Esophagus muscularis mucosa (tissue), 4 donors: ENCODE data around the gene CSK. TPM values are rescaled to one million over a fixed set of nuclear protein-coding genes. Genes with fewer than 3 reads are reported as not detected.

Source experiments
- DNase-seq: peaks from one replicate; pipeline ENCODE4 v3.0.0-alpha.2; 2017; ENCODE audit errors: extremely low spot score
- H3K27ac ChIP-seq, 4 donors: fragments of 200-600 bp; sonication (generic); replicated peaks in 1 of 4; 1 replicate in 3 of 4; 2 replicates in 1 of 4; pipeline ENCODE4 v1.5.1; 2016 to 2019; ENCODE audit warnings: mild to moderate bottlenecking in 1 of 4
- H3K27me3 ChIP-seq, 4 donors: fragments of 200-600 bp; sonication (generic); one replicate each; pipeline versions ENCODE4 v1.5.1 to v1.6.0; 2016 to 2019
- H3K36me3 ChIP-seq, 4 donors: fragments of 200-600 bp; sonication (generic); one replicate each; pipeline ENCODE4 v1.5.1; 2016 to 2019
- H3K4me1 ChIP-seq, 4 donors: fragments of 200-600 bp; sonication (generic); one replicate each; pipeline ENCODE4 v1.5.1; 2016 to 2019
- H3K4me3 ChIP-seq, 4 donors: fragments of 200-600 bp; sonication (generic); 1 replicate in 2 of 4; 2 replicates in 2 of 4; pipeline ENCODE4 v1.5.1; 2016 to 2019; ENCODE audit warnings: mild to moderate bottlenecking in 4 of 4, moderate library complexity in 1 of 4
- H3K9me3 ChIP-seq, 4 donors: fragments of 200-600 bp; sonication (generic); 1 replicate in 3 of 4; 2 replicates in 1 of 4; pipeline ENCODE4 v1.5.1; 2016 to 2019
- CTCF ChIP-seq, 3 experiments: fragments of 200-600 bp in 2 of 3; fragments of 450-650 bp in 1 of 3; sonication (generic) in 2 of 3; IDR thresholded peaks; one replicate each; pipeline ENCODE4 v1.5.1; 2017 to 2019; ENCODE audit warnings: antibody characterized with exemption in 3 of 3, mild to moderate bottlenecking in 2 of 3, moderate library complexity in 1 of 3
- EP300 ChIP-seq: sonication (generic); formaldehyde crosslinking; IDR thresholded peaks from one replicate; pipeline ENCODE4 v1.6.1; 2017; ENCODE audit warnings: antibody characterized with exemption
- POLR2A ChIP-seq: fragments of 450-650 bp; IDR thresholded peaks from one replicate; pipeline ENCODE4 v1.6.1; 2017; ENCODE audit warnings: antibody characterized with exemption, moderate library complexity, mild to moderate bottlenecking, low read depth
- POLR2AphosphoS5 ChIP-seq, 2 donors: sonication (generic); formaldehyde crosslinking; IDR thresholded peaks; one replicate each; pipeline ENCODE4 v1.6.1; 2017; ENCODE audit warnings: antibody characterized with exemption in 2 of 2
- WGBS: methylation state at CpG from one replicate; pipeline ENCODE4 v1.1.5; 2018; 5-methylcytosine and 5-hydroxymethylcytosine counted together
- intact Hi-C: fragments of 100-400 bp; cut with DNase I; formaldehyde crosslinking; loops from one replicate; pipeline ENCODE4 v1.15.1; 2023
- total RNA-seq, 4 donors: library from RNA; depleted of rRNA; stranded (reverse); fragments of >200 nt; gene quantifications; one replicate each; pipeline versions ENCODE4 v1.1.0 to v1.2.1, GENCODE V29; 2016

The CSK gene
- total RNA-seq, 4 donors from 2014 or later, result 14.0 to 28.7 (median 21.9) TPM

DNA sequence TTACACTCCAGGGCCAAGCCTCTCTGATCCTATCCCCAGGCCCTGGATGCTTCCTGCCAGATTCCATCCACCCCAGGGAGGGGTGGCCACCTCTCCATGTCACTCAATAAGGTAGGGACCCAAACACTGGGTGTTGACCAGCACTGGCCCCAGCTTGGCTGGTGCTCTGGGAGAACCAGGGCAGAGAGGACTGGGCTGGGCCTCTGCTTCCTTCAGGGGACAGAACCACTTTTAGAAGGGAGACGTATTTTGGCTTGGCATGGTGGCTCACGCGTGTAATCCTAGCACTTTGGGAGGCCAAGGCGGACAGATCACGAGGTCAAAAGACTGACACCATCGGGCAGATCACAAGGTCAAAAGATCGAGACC lies 39.9 kb downstream of the CSK start:
- peaks cover 0 to 19% (median 6%) of the 10 kb centered on the region in 4 donors for H3K27me3 ChIP-seq
- no peak for TF ChIP-seq EP300
- TF ChIP-seq CTCF (IDR thresholded peaks at IDR 0.05), result no peak
- TF ChIP-seq POLR2A, result no peak
- no peak for TF ChIP-seq POLR2AphosphoS5 (IDR thresholded peaks at IDR 0.05)
- no peak for DNase-seq
- 87% methylated on average over 3 of the region's 7 CpGs for WGBS
- intact Hi-C loops, result no loop called here
- peaks cover 12 to 30% (median 23%) of the 10 kb centered on the region in 4 donors for H3K4me1 ChIP-seq
- H3K9me3 ChIP-seq, result no peaks in the 10 kb centered on the region
- no peak overlapping the region for H3K4me3 ChIP-seq
- no peak overlapping the region for H3K27ac ChIP-seq
- H3K36me3 ChIP-seq, result no peaks in the 10 kb centered on the region

GRCh38 chr15:74822233-74822632 lies 40.4 kb downstream of the CSK start:
- intact Hi-C loops, result no loop called here
- peaks cover 0 to 24% (median 11%) of the 10 kb centered on the region in 4 donors for H3K27me3 ChIP-seq

DNA sequence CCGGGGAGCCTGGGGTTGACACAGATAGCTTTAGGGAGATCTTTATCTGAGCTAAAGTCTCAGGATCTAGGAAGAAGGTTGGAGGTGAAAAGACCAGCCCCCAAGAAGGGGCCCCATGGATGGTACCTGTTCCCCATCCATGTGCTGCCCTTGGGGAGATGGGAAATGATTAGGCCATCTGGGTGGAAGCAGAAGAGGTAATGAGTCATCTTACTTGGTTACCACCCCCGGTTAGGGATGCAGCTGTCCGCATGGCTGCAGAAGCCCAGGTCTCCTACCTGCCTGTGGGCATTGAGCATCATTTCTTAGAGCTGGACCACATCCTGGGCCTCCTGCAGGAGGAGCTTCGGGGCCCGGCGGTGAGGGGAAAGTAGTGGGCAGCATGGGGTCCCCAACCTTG lies 41.4 kb downstream of the CSK start:
- DNase-seq, result no peak
- intact Hi-C loops, result no loop called here
- H3K4me3 ChIP-seq, result no peak overlapping the region
- H3K27ac ChIP-seq, result no peak overlapping the region
- TF ChIP-seq CTCF (IDR thresholded peaks at IDR 0.05) (no peak), EP300 (no peak), POLR2A (no peak), POLR2AphosphoS5 (IDR thresholded peaks at IDR 0.05) (no peak)
- H3K27me3 ChIP-seq, result peaks cover 0 to 34% (median 15%) of the 10 kb centered on the region in 4 donors
- WGBS, result 69% methylated on average over 3 of the region's 6 CpGs
- H3K4me1 ChIP-seq, result peaks cover 0 to 15% (median 9%) of the 10 kb centered on the region in 4 donors
- no peaks in the 10 kb centered on the region for H3K9me3 ChIP-seq
- no peaks in the 10 kb centered on the region for H3K36me3 ChIP-seq

More at GRCh38 chr15:74822233-74822632, 40.4 kb downstream of the CSK start:
- DNase-seq, result no peak
- Histone ChIP-seq H3K36me3 (no peaks in the 10 kb centered on the region), H3K9me3 (no peaks in the 10 kb centered on the region), H3K4me1 (peaks cover 9 to 26% (median 20%) of the 10 kb centered on the region in 4 donors), H3K27ac (no peak overlapping the region), H3K4me3 (no peak overlapping the region)
- TF ChIP-seq EP300, result no peak
- no peak for TF ChIP-seq POLR2A
- no peak for TF ChIP-seq POLR2AphosphoS5 (IDR thresholded peaks at IDR 0.05)
- no peak for TF ChIP-seq CTCF (IDR thresholded peaks at IDR 0.05)
- 89% methylated on average over 4 of the region's 4 CpGs for WGBS

DNA sequence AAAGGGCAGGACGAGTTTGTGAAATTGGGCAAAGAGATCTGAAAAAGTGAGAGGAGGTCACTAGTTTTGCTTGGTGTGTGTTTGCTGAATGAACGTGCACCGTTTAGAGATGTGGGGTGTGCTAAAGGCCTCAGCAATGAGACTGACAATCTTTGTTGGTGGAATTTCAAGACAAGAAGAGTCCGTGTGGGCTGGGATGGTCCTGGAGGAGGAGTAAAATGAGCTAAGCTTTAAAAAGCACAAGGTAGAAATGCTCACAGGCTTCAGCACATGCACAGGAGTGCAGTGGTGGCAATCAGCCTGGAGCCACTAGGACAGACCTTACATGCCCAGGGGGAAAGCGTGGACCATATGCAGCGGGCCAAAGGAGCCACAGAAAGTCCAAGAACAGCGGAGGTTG lies 43.1 kb downstream of the CSK start:
- no peak for DNase-seq
- Histone ChIP-seq H3K9me3 (no peaks in the 10 kb centered on the region), H3K4me3 (no peak overlapping the region), H3K36me3 (no peaks in the 10 kb centered on the region), H3K27me3 (peaks cover 0 to 39% (median 15%) of the 10 kb centered on the region in 4 donors), H3K4me1 (peaks cover 0 to 11% (median 8%) of the 10 kb centered on the region in 4 donors), H3K27ac (no peak overlapping the region)
- TF ChIP-seq EP300 (no peak), POLR2AphosphoS5 (IDR thresholded peaks at IDR 0.05) (no peak), POLR2A (no peak), CTCF (IDR thresholded peaks at IDR 0.05) (no peak)
- intact Hi-C loops, result no loop called here
- 68% methylated on average over 7 of the region's 7 CpGs for WGBS

DNA sequence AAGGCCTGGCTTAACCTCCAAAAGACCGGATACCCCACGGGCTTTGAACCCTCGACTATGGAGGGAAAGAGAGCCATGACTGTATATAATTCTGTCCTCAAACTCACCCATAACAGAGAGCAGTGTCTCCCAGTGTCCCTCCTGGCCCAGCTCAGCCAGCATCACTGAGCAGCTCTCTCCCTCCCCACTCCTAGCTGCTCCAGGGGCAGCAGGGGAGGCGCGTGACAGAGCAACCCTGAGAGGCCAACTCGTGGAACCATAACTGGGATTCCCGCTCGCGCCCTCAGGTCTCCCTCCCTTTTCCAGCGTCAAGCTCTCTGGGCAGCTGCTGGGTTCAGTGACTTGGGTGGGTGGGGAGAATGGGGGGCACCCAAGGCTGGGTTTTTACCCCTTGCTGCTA lies 44.0 kb downstream of the CSK start:
- Histone ChIP-seq H3K4me1 (peaks cover 0 to 11% (median 8%) of the 10 kb centered on the region in 4 donors), H3K36me3 (no peaks in the 10 kb centered on the region), H3K9me3 (no peaks in the 10 kb centered on the region), H3K27me3 (peaks cover 0 to 39% (median 15%) of the 10 kb centered on the region in 4 donors), H3K27ac (no peak overlapping the region), H3K4me3 (no peak overlapping the region)
- WGBS, result 37% methylated on average over 9 of the region's 10 CpGs
- no peak for DNase-seq
- intact Hi-C loops, result no loop called here
- no peak for TF ChIP-seq POLR2AphosphoS5 (IDR thresholded peaks at IDR 0.05)
